GM23338 (cell line): ENCODE measurements around the gene CD34. TPM values are rescaled to one million over a fixed set of nuclear protein-coding genes. Genes with fewer than 3 reads are reported as not detected.

Source experiments
- ATAC-seq: fragments of 200-7000 bp; cut with Tn5 transposase; 3 replicates; pipeline ENCODE4 v1.9.1; 2020
- DNase-seq: peaks from one replicate; pipeline ENCODE4 v3.0.0-alpha.2; 2015; ENCODE audit warnings: low spot score
- H2AFZ ChIP-seq: fragments of 200-600 bp; sonication (generic); 2 replicates; pipeline ENCODE4 v1.8.0; 2016; ENCODE audit warnings: antibody characterized with exemption, mild to moderate bottlenecking, moderate library complexity
- H3F3A ChIP-seq: fragments of 200-600 bp; sonication (generic); replicated peaks from 2 replicates; pipeline ENCODE4 v1.8.0; 2017; ENCODE audit warnings: antibody characterized with exemption, mixed run types, low read depth
- H3K27ac ChIP-seq: fragments of 200-600 bp; sonication (generic); 2 replicates; pipeline ENCODE4 v1.6.1; 2016; ENCODE audit warnings: low read depth
- H3K27me3 ChIP-seq: fragments of 200-600 bp; sonication (generic); 2 replicates; pipeline ENCODE4 v1.8.0; 2016; ENCODE audit warnings: mild to moderate bottlenecking, mixed run types, moderate library complexity; ENCODE audit not compliant: insufficient read depth
- H3K36me3 ChIP-seq: fragments of 200-600 bp; sonication (generic); 2 replicates; pipeline ENCODE4 v1.8.0; 2016; ENCODE audit warnings: mild to moderate bottlenecking; ENCODE audit not compliant: insufficient read depth
- H3K4me1 ChIP-seq: fragments of 200-600 bp; sonication (generic); 2 replicates; pipeline ENCODE4 v1.8.0; 2016; ENCODE audit warnings: mild to moderate bottlenecking, moderate library complexity; ENCODE audit not compliant: insufficient read depth
- H3K4me2 ChIP-seq: fragments of 200-600 bp; sonication (generic); 2 replicates; pipeline ENCODE4 v1.7.1; 2017; ENCODE audit warnings: mixed run types
- H3K4me3 ChIP-seq: fragments of 200-600 bp; sonication (generic); 2 replicates; pipeline ENCODE4 v1.6.1; 2016; ENCODE audit warnings: mixed run types
- H3K79me2 ChIP-seq: fragments of 200-600 bp; sonication (generic); replicated peaks from 2 replicates; pipeline ENCODE4 v1.8.0; 2017; ENCODE audit warnings: mild to moderate bottlenecking; ENCODE audit not compliant: insufficient read depth
- H3K9me2 ChIP-seq: fragments of 200-600 bp; sonication (generic); 2 replicates; pipeline ENCODE4 v1.8.0; 2017; ENCODE audit not compliant: insufficient read depth
- H4K20me1 ChIP-seq: fragments of 200-600 bp; sonication (generic); replicated peaks from 2 replicates; pipeline ENCODE4 v1.8.0; 2017; ENCODE audit warnings: mild to moderate bottlenecking; ENCODE audit not compliant: insufficient read depth
- H3K27ac Mint-ChIP-seq: 2 replicates; pipeline ENCODE4 v1.8.0; 2020; ENCODE audit warnings: inconsistent platforms, mild to moderate bottlenecking, moderate library complexity, mixed read lengths
- H3K27me3 Mint-ChIP-seq: 3 replicates; pipeline ENCODE4 v1.8.0; 2022; ENCODE audit warnings: low read depth, mild to moderate bottlenecking, moderate library complexity, mixed read lengths, inconsistent platforms; ENCODE audit not compliant: insufficient read depth, poor library complexity
- H3K36me3 Mint-ChIP-seq: 3 replicates; pipeline ENCODE4 v1.8.0; 2021; ENCODE audit warnings: low read depth, mild to moderate bottlenecking, inconsistent platforms, moderate library complexity, mixed read lengths
- H3K4me1 Mint-ChIP-seq: 3 replicates; pipeline ENCODE4 v1.8.0; 2020; ENCODE audit warnings: mild to moderate bottlenecking, inconsistent platforms, mixed read lengths
- H3K4me3 Mint-ChIP-seq: 3 replicates; pipeline ENCODE4 v1.8.0; 2021; ENCODE audit warnings: moderate library complexity, mild to moderate bottlenecking, inconsistent platforms, mixed read lengths
- H3K9me3 Mint-ChIP-seq: 3 replicates; pipeline ENCODE4 v1.8.0; 2020; ENCODE audit warnings: moderate library complexity, mild to moderate bottlenecking, inconsistent platforms, mixed read lengths
- CREB1 ChIP-seq: fragments of 250-450 bp; sonication (Bioruptor Pico); IDR thresholded peaks from 2 replicates; pipeline ENCODE4 v1.5.0; 2020; ENCODE audit warnings: low read depth, mild to moderate bottlenecking, moderate library complexity
- EZH2 ChIP-seq: fragments of 200-600 bp; sonication (generic); IDR thresholded peaks from one replicate; pipeline ENCODE4 v1.8.0; 2017; ENCODE audit warnings: antibody characterized with exemption, mild to moderate bottlenecking, low read depth; ENCODE audit not compliant: unreplicated experiment
- EZH2phosphoT487 ChIP-seq: fragments of 200-600 bp; sonication (generic); IDR thresholded peaks from one replicate; pipeline ENCODE4 v1.8.1; 2018; ENCODE audit warnings: antibody characterized with exemption; ENCODE audit not compliant: unreplicated experiment
- JUNB ChIP-seq: IDR thresholded peaks from one replicate; pipeline ENCODE4 v1.6.1; 2016; ENCODE audit warnings: antibody characterized with exemption; ENCODE audit not compliant: unreplicated experiment
- NANOG ChIP-seq: IDR thresholded peaks from 2 replicates; pipeline ENCODE4 v1.6.1; 2016; ENCODE audit warnings: antibody characterized with exemption, borderline replicate concordance
- POLR2AphosphoS5 ChIP-seq: IDR thresholded peaks from 2 replicates; pipeline ENCODE4 v1.6.1; 2016; ENCODE audit warnings: antibody characterized with exemption, low read depth
- STAT1 ChIP-seq: IDR thresholded peaks from one replicate; pipeline ENCODE4 v1.6.1; 2016; ENCODE audit warnings: antibody characterized with exemption; ENCODE audit not compliant: unreplicated experiment
- ZNF114 ChIP-seq: fragments of 250-450 bp; sonication (Bioruptor Pico); IDR thresholded peaks from 2 replicates; pipeline ENCODE4 v1.5.0; 2020; ENCODE audit warnings: mild to moderate bottlenecking, moderate library complexity
- ZNF331 ChIP-seq: fragments of 250-450 bp; sonication (Bioruptor Pico); IDR thresholded peaks from 2 replicates; pipeline ENCODE4 v1.5.0; 2020; ENCODE audit warnings: low read depth, mild to moderate bottlenecking, moderate library complexity
- polyA plus RNA-seq: library from polyadenylated mRNA; unstranded; fragments of >200 nt; fragmentation: Nextera tagmentation; extraction: Ambion mirVana; gene quantifications from 2 replicates; pipeline ENCODE4 v1.2.1, GENCODE V29; 2016
- total RNA-seq: library from RNA; depleted of rRNA; stranded (reverse); fragments of >200 nt; shearing (Covaris generic); gene quantifications from 2 replicates; pipeline ENCODE4 v1.2.3, GENCODE V29; 2014
- TF ChIP-seq, protein P1 (sequence below): fragments of 250-450 bp; sonication (Bioruptor Pico); IDR thresholded peaks from 2 replicates; pipeline ENCODE4 v1.5.0; 2020; ENCODE audit warnings: mild to moderate bottlenecking, moderate library complexity
- TF ChIP-seq, protein P2 (sequence below): IDR thresholded peaks from 2 replicates; pipeline ENCODE4 v1.6.1; 2016; ENCODE audit warnings: antibody characterized with exemption
- TF ChIP-seq, protein P3 (sequence below), 2 experiments: fragments of 200-600 bp in 1 of 2; sonication (generic) in 1 of 2; conservative IDR thresholded peaks; 2 replicates each; pipeline versions ENCODE4 v1.5.1 to v1.6.1; 2016 to 2017; ENCODE audit warnings: antibody characterized with exemption in 2 of 2, low read depth in 2 of 2, mild to moderate bottlenecking in 2 of 2, moderate library complexity in 1 of 2
- TF ChIP-seq, protein P4 (sequence below): IDR thresholded peaks from one replicate; pipeline ENCODE4 v1.6.1; 2018; ENCODE audit warnings: antibody characterized with exemption; ENCODE audit not compliant: unreplicated experiment

The CD34 gene
- total and polyA plus RNA-seq, 2 experiments from 2014 or later: 0.07 to 0.18 TPM

DNA sequence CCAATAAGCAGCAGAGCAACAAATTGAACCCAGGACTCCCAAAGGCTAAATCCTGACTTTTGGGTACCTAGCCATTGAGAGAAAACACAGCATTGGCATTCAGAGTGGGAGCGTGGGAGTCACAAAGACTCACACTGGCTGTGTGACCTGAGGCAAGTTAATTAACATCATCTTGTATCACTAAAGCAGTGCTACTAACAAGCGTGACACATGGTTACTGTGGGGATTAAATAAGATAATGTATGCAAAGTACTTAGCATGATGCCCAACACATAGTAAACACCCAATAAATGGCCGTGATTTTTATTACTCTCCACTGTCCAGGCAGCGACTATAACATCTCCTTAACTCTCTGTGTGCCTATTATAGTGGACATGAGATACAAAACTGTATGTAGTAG is 73.3 kb downstream of the CD34 start:
- no peak overlapping the region for H3K27ac Mint-ChIP-seq
- Histone ChIP-seq H3K79me2 (no peaks in the 10 kb centered on the region), H3K9me2 (0 out of 2 replicates have a peak, but pooled peaks cover 6% of the 10 kb centered on the region), H3K27ac (no peak overlapping the region), H3K27me3 (no peaks in the 10 kb centered on the region), H3F3A (no peaks in the 10 kb centered on the region), H4K20me1 (no peaks in the 10 kb centered on the region), H3K4me2 (no peak overlapping the region), H2AFZ (no peak overlapping the region), H3K36me3 (no peaks in the 10 kb centered on the region), H3K4me3 (no peak overlapping the region), H3K4me1 (no peaks in the 10 kb centered on the region)
- no peak overlapping the region for H3K4me3 Mint-ChIP-seq
- no peaks in the 10 kb centered on the region for H3K9me3 Mint-ChIP-seq
- DNase-seq (no peak), ATAC-seq (no peak)
- no peaks in the 10 kb centered on the region for H3K36me3 Mint-ChIP-seq
- H3K4me1 Mint-ChIP-seq: peaks cover 7% of the 10 kb centered on the region; the same call in 2 of the 3 replicates
- no peak for TF ChIP-seq JUNB
- TF ChIP-seq ZNF114 (CRISPR knock-in tag): no peak
- TF ChIP-seq ZNF331: no peak
- TF ChIP-seq, protein P1, sequence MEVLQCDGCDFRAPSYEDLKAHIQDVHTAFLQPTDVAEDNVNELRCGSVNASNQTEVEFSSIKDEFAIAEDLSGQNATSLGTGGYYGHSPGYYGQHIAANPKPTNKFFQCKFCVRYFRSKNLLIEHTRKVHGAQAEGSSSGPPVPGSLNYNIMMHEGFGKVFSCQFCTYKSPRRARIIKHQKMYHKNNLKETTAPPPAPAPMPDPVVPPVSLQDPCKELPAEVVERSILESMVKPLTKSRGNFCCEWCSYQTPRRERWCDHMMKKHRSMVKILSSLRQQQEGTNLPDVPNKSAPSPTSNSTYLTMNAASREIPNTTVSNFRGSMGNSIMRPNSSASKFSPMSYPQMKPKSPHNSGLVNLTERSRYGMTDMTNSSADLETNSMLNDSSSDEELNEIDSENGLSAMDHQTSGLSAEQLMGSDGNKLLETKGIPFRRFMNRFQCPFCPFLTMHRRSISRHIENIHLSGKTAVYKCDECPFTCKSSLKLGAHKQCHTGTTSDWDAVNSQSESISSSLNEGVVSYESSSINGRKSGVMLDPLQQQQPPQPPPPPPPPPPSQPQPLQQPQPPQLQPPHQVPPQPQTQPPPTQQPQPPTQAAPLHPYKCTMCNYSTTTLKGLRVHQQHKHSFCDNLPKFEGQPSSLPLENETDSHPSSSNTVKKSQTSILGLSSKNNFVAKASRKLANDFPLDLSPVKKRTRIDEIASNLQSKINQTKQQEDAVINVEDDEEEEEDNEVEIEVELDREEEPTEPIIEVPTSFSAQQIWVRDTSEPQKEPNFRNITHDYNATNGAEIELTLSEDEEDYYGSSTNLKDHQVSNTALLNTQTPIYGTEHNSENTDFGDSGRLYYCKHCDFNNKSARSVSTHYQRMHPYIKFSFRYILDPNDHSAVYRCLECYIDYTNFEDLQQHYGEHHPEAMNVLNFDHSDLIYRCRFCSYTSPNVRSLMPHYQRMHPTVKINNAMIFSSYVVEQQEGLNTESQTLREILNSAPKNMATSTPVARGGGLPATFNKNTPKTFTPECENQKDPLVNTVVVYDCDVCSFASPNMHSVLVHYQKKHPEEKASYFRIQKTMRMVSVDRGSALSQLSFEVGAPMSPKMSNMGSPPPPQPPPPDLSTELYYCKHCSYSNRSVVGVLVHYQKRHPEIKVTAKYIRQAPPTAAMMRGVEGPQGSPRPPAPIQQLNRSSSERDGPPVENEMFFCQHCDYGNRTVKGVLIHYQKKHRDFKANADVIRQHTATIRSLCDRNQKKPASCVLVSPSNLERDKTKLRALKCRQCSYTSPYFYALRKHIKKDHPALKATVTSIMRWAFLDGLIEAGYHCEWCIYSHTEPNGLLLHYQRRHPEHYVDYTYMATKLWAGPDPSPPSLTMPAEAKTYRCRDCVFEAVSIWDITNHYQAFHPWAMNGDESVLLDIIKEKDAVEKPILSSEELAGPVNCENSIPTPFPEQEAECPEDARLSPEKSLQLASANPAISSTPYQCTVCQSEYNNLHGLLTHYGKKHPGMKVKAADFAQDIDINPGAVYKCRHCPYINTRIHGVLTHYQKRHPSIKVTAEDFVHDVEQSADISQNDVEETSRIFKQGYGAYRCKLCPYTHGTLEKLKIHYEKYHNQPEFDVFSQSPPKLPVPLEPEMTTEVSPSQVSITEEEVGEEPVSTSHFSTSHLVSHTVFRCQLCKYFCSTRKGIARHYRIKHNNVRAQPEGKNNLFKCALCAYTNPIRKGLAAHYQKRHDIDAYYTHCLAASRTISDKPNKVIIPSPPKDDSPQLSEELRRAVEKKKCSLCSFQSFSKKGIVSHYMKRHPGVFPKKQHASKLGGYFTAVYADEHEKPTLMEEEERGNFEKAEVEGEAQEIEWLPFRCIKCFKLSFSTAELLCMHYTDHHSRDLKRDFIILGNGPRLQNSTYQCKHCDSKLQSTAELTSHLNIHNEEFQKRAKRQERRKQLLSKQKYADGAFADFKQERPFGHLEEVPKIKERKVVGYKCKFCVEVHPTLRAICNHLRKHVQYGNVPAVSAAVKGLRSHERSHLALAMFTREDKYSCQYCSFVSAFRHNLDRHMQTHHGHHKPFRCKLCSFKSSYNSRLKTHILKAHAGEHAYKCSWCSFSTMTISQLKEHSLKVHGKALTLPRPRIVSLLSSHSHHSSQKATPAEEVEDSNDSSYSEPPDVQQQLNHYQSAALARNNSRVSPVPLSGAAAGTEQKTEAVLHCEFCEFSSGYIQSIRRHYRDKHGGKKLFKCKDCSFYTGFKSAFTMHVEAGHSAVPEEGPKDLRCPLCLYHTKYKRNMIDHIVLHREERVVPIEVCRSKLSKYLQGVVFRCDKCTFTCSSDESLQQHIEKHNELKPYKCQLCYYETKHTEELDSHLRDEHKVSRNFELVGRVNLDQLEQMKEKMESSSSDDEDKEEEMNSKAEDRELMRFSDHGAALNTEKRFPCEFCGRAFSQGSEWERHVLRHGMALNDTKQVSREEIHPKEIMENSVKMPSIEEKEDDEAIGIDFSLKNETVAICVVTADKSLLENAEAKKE: no peak
- TF ChIP-seq POLR2AphosphoS5: no peak
- no peak for TF ChIP-seq STAT1
- TF ChIP-seq EZH2: no peak
- TF ChIP-seq, protein P2, sequence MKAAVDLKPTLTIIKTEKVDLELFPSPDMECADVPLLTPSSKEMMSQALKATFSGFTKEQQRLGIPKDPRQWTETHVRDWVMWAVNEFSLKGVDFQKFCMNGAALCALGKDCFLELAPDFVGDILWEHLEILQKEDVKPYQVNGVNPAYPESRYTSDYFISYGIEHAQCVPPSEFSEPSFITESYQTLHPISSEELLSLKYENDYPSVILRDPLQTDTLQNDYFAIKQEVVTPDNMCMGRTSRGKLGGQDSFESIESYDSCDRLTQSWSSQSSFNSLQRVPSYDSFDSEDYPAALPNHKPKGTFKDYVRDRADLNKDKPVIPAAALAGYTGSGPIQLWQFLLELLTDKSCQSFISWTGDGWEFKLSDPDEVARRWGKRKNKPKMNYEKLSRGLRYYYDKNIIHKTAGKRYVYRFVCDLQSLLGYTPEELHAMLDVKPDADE: no peak
- TF ChIP-seq, protein P3, sequence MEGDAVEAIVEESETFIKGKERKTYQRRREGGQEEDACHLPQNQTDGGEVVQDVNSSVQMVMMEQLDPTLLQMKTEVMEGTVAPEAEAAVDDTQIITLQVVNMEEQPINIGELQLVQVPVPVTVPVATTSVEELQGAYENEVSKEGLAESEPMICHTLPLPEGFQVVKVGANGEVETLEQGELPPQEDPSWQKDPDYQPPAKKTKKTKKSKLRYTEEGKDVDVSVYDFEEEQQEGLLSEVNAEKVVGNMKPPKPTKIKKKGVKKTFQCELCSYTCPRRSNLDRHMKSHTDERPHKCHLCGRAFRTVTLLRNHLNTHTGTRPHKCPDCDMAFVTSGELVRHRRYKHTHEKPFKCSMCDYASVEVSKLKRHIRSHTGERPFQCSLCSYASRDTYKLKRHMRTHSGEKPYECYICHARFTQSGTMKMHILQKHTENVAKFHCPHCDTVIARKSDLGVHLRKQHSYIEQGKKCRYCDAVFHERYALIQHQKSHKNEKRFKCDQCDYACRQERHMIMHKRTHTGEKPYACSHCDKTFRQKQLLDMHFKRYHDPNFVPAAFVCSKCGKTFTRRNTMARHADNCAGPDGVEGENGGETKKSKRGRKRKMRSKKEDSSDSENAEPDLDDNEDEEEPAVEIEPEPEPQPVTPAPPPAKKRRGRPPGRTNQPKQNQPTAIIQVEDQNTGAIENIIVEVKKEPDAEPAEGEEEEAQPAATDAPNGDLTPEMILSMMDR (conservative IDR thresholded peaks at IDR 0.05; ENCODE audit: low read depth in 2 of 2): no peak
- no peak for TF ChIP-seq CREB1 (CRISPR knock-in tag)
- TF ChIP-seq EZH2phosphoT487: no peak
- TF ChIP-seq NANOG: no peak
- TF ChIP-seq, protein P4, sequence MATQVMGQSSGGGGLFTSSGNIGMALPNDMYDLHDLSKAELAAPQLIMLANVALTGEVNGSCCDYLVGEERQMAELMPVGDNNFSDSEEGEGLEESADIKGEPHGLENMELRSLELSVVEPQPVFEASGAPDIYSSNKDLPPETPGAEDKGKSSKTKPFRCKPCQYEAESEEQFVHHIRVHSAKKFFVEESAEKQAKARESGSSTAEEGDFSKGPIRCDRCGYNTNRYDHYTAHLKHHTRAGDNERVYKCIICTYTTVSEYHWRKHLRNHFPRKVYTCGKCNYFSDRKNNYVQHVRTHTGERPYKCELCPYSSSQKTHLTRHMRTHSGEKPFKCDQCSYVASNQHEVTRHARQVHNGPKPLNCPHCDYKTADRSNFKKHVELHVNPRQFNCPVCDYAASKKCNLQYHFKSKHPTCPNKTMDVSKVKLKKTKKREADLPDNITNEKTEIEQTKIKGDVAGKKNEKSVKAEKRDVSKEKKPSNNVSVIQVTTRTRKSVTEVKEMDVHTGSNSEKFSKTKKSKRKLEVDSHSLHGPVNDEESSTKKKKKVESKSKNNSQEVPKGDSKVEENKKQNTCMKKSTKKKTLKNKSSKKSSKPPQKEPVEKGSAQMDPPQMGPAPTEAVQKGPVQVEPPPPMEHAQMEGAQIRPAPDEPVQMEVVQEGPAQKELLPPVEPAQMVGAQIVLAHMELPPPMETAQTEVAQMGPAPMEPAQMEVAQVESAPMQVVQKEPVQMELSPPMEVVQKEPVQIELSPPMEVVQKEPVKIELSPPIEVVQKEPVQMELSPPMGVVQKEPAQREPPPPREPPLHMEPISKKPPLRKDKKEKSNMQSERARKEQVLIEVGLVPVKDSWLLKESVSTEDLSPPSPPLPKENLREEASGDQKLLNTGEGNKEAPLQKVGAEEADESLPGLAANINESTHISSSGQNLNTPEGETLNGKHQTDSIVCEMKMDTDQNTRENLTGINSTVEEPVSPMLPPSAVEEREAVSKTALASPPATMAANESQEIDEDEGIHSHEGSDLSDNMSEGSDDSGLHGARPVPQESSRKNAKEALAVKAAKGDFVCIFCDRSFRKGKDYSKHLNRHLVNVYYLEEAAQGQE: no peak
- peaks cover 5% of the 10 kb centered on the region for H3K27me3 Mint-ChIP-seq
